ENCODE data around the gene VASP.

The VASP gene

GRCh38 chr19:45483033-45483432 is 24.2 kb upstream of the VASP start:
- no peak for DNase-seq (ENCODE audit: low read depth, low spot score)
- CTCF ChIA-PET = interaction anchor here (4.5 to 5.8 kb wide), 2 partner anchors 41 to 52 kb away, joined by 54 to 206 read pairs; no protein-coding TSS in a partner anchor
- no peak overlapping the region for H3K4me3 ChIP-seq (ENCODE audit: low read depth, low read length)
- TF ChIP-seq CTCF (IDR thresholded peaks at IDR 0.05; ENCODE audit: insufficient read depth, low read length, missing control alignments) = no peak
- POLR2A ChIA-PET = no interaction called here

DNA sequence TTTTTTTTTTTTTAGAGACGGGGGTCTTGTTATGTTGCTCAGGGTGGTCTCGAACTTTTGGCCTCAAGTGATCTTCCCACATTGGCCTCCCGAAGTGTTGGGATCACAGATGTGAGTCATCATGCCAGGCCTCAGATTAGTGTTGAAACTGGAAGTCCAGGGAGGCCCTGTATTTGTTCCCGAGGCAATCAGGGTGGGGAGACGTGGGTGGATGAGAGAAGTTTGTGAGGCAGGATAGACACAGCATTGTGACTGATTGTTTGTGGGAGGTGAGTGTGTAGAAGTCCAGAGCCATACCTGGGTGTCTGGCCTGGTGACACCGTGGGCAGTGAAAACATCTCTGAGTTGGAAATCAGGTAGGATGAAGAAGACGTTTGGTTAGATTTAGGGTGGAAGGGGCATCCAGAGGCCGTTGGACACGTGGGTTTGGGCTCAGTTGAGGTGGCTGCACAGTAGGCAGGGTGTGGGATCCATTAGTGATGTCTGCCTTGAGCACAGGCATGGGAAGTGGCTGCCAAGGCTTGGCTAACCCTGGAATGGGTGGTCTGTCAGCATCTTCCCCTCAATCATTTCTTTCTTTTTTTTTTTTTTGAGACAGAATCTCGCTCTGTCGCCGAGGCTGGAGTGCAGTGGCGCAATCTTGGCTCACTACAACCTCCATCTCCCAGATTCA is 22.9 kb upstream of the VASP start:
- CTCF ChIA-PET = interaction anchor here (0.7 to 6.2 kb wide), 42 partner anchors 9 to 245 kb away, joined by 3 to 206 read pairs (median 6); partner anchors contain the start of genes EML2, FOSB, PPM1N and PPP1R13L
- DNase-seq (ENCODE audit: low read depth, low spot score) = no peak
- no peak overlapping the region for H3K4me3 ChIP-seq (ENCODE audit: low read depth, low read length)
- no peak for TF ChIP-seq CTCF (IDR thresholded peaks at IDR 0.05; ENCODE audit: insufficient read depth, low read length, missing control alignments)
- POLR2A ChIA-PET = interaction anchor here (0.9 kb wide), 1 partner anchor 76 kb away, joined by 3 read pairs; no protein-coding TSS in a partner anchor

DNA sequence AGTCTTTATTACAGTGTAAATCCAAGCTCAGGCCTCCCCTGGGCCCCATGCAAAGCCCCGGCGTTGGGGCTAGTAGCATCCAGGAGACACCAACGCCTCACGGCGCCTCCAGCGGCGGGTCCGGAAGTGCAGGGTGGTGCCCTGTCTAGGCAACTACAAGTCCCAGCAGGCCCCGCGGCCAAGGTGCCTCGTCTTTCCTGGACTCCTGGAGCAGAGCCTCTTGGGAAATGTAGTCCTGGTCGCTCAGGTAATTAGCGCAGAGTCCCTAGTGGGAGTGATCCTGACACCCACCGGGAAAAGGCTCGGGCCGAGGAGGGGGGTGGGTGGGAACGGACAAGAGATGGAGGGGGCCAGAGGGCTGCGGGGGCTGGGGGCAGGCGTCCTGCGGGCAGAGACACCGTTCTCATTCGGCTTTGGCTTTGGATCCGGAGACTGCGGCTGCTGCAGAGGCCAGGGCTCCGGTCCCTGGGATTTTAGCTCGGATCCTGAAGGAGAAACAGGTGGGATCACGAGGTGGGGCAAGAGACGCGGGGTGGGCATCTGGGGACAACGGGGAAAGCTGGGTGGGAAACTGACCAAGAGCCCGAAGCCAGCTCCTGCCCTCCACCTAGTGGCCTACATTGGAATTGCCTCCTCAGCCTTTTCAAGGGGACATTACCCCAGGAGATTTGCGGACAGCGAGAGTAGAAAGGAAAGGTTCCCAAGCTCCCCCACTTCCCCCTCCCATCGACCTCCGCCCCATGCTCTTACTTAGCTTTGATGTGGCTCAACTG is 21.8 kb upstream of the VASP start:
- DNase-seq (ENCODE audit: low read depth, low spot score) = no peak
- peak; percentile 93 for TF ChIP-seq CTCF (IDR thresholded peaks at IDR 0.05; ENCODE audit: insufficient read depth, low read length, missing control alignments)
- POLR2A ChIA-PET = interaction anchor here (0.8 to 0.9 kb wide), 3 partner anchors 46 to 156 kb away, joined by 3 read pairs; no protein-coding TSS in a partner anchor

DNA sequence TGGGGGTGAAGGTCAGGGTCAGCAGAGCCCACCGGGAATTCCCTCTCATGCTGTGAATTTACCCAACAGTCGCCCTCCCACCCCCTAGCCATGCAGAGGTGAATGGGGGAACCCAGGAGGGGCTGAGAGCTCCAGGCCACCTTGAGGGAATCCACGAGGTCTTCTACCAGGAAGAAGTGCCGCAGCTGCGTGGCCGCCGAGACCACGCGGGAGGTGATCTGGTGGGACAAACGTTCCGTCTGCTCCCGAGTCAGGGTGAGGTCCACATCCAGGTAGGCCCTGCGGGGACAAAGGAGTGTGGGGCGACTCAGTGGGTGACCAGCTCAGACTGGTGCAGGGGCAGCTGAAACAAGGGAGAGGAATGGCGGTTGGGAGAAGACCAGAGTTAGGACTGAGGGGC is 18.6 kb upstream of the VASP start:
- ChIA-PET CTCF (interaction anchor here (0.9 to 6.2 kb wide), 6 partner anchors 7 to 154 kb away, joined by 4 to 60 read pairs (median 7); no protein-coding TSS in a partner anchor), POLR2A (no interaction called here)
- TF ChIP-seq CTCF (IDR thresholded peaks at IDR 0.05; ENCODE audit: insufficient read depth, low read length, missing control alignments) = no peak
- no peak overlapping the region for H3K4me3 ChIP-seq (ENCODE audit: low read depth, low read length)
- DNase-seq (ENCODE audit: low read depth, low spot score) = no peak

More for the DNA sequence above, 21.8 kb upstream of the VASP start:
- CTCF ChIA-PET = interaction anchor here (0.7 to 6.2 kb wide), 55 partner anchors 8 to 244 kb away, joined by 3 to 206 read pairs (median 5); partner anchors contain the start of genes EML2, ERCC1, FOSB and PPM1N
- H3K4me3 ChIP-seq (ENCODE audit: low read depth, low read length) = peak overlapping the region; percentile 83

- POLR2A ChIA-PET = no interaction called here
- TF ChIP-seq CTCF (IDR thresholded peaks at IDR 0.05; ENCODE audit: insufficient read depth, low read length, missing control alignments) = no peak
- no peak for DNase-seq (ENCODE audit: low read depth, low spot score)
- no peak overlapping the region for H3K4me3 ChIP-seq (ENCODE audit: low read depth, low read length)
- CTCF ChIA-PET = interaction anchor here (0.8 to 6.2 kb wide), 8 partner anchors 9 to 153 kb away, joined by 3 to 60 read pairs (median 9); no protein-coding TSS in a partner anchor
Measured at GRCh38 chr19:45489216-45489855, 17.9 kb upstream of the VASP start.

Measured in AG04449 (cell line).